NT2/D1 (cell line): Measurements from ENCODE around the gene ACSL1.
A peak's percentile ranks its signal among the peaks of the same experiment; 100 is the strongest.

Source experiments
- DNase-seq: peaks from one replicate; pipeline ENCODE4 v3.0.0-alpha.2; 2011; ENCODE audit warnings: low read depth, low spot score
- H3K27me3 ChIP-seq: 2 replicates; pipeline ENCODE4 v1.6.0; 2011; ENCODE audit warnings: mild to moderate bottlenecking; ENCODE audit not compliant: insufficient read length, insufficient read depth
- H3K36me3 ChIP-seq: 2 replicates; pipeline ENCODE4 v1.6.1; 2011; ENCODE audit warnings: mild to moderate bottlenecking, low read length, mixed read lengths; ENCODE audit not compliant: insufficient read depth, insufficient read length
- H3K4me1 ChIP-seq: 2 replicates; pipeline ENCODE4 v1.5.1; 2011; ENCODE audit not compliant: insufficient read depth, insufficient read length
- H3K4me3 ChIP-seq: 2 replicates; pipeline ENCODE4 v1.5.1; 2011; ENCODE audit warnings: low read depth; ENCODE audit not compliant: insufficient read length
- H3K9ac ChIP-seq: 2 replicates; pipeline ENCODE4 v1.6.0; 2011; ENCODE audit warnings: low read depth; ENCODE audit not compliant: insufficient read length
- H3K9me3 ChIP-seq: 2 replicates; pipeline ENCODE4 v1.5.1; 2011; ENCODE audit warnings: mild to moderate bottlenecking, low read length; ENCODE audit not compliant: insufficient read depth
- SUZ12 ChIP-seq: IDR thresholded peaks from 2 replicates; pipeline ENCODE4 v1.6.1; 2011; ENCODE audit not compliant: insufficient read length, insufficient read depth; ENCODE audit errors: extremely low read depth
- YY1 ChIP-seq: IDR thresholded peaks from 2 replicates; pipeline ENCODE4 v1.6.1; 2011; ENCODE audit not compliant: insufficient read length, insufficient read depth
- ZNF274 ChIP-seq: IDR thresholded peaks from 2 replicates; pipeline ENCODE4 v1.6.1; 2011; ENCODE audit warnings: mild to moderate bottlenecking, low read depth, low read length

Gene ACSL1

DNA sequence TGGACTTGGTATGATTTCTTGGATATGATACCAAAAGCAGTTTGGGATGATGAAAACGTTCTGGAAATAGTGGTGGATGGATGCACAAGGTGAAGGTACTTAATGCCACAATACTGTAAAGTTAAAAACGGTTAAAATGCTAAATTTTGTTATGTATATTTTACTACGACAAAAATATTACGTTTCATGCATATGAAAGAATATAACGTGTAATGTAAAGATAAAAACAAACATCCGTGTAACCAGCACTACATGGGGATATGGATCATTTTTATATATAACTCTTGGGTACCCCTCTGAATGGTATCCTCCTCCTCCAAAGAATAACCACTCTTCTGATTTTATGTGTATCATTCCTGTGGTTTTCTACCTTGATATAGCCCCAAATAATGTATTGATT, 91.0 kb downstream of the ACSL1 start:
- peaks cover 3% of the 10 kb centered on the region for H3K4me1 ChIP-seq
- H3K36me3 ChIP-seq: peaks cover 10% of the 10 kb centered on the region
- no peaks in the 10 kb centered on the region for H3K9me3 ChIP-seq
- H3K27me3 ChIP-seq: no peaks in the 10 kb centered on the region
- H3K9ac ChIP-seq: no peak overlapping the region
- peak overlapping the region; percentile 24 for H3K4me3 ChIP-seq
- no peak for DNase-seq
- no peak for TF ChIP-seq ZNF274

DNA sequence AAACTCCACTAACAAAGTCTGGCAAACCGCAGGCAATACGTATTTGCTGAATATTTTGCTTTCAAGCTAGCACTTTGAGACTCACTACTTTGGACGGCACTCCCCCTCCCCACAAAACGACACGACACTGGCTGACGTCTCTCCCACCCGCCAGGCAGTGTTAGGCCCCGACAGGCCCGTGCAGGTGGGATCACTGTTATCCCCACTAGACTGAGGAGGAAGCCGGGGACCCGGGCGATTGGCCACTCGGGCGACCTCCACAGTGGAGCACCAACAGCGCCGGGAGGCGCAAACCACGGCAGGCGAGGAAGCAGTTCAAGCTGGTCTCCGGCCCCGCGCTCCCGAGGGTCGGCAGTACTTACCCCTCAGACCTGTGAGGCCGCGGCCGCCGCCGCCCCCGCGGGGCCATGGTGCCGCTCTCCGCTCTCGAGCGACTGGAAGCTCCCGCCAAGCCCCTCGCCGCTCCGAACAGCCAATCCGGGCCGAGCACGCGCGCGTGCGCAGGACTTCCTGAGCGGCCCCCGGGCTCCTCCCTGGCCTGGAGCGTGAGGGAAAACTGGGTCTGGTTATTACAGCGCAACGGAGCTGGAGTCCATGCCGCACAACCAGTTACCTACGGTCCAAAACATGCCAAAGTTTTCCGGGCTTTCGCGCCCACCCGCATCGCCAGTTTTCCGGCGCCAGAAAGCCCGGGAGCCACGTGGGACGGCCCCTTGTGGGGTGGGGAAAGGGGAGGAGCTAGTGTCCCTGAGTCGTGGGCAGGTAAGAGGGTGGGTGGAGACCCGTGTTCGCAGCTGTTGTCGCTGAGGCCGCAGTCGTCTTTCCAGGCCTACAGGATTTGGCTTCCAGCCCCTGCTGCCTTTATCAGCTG, 91.9 kb downstream of the ACSL1 start, which contains the start of gene CENPU:
Gene CENPU, minus strand, starts transcription at position 443 of the 871 bp plus-strand sequence. Its CDS starts 34 bp downstream, at position 409.
- peak; percentile 93 for DNase-seq
- H3K9me3 ChIP-seq: no peaks in the 10 kb centered on the region
- TF ChIP-seq YY1 (peak; percentile 17), SUZ12 (no peak)
- H3K27me3 ChIP-seq: no peaks in the 10 kb centered on the region
- H3K36me3 ChIP-seq: peaks cover 12% of the 10 kb centered on the region
- H3K4me1 ChIP-seq: peaks cover 3% of the 10 kb centered on the region
- H3K9ac ChIP-seq: peak within 1 kb of the TSS; percentile 87
- H3K4me3 ChIP-seq: peak within 1 kb of the TSS; percentile 84

DNA sequence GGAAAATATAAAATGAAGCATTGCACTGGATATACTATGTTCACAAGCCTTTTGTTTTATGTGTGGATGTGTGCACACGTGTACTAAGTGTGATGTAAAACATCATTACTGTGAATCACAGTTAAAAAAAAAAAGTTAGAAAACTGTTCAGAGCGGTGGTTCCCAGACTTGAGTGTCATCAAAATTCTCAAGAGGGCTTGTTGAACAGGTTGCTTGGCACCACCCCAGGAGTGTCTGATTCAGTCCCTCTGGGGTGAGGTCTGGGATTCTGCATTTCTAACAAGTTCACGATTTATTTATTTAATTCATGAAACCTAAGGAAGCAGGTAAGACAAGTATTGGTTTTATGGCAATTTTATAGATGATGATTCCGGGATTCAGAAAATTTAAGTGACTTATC, 93.6 kb downstream of the ACSL1 start:
- no peak for DNase-seq
- no peak overlapping the region for H3K9ac ChIP-seq
- H3K9me3 ChIP-seq: no peaks in the 10 kb centered on the region
- H3K36me3 ChIP-seq: peaks cover 28% of the 10 kb centered on the region
- no peaks in the 10 kb centered on the region for H3K27me3 ChIP-seq
- H3K4me1 ChIP-seq: peaks cover 3% of the 10 kb centered on the region
- TF ChIP-seq YY1 (no peak), SUZ12 (no peak), ZNF274 (no peak)
- no peak overlapping the region for H3K4me3 ChIP-seq

DNA sequence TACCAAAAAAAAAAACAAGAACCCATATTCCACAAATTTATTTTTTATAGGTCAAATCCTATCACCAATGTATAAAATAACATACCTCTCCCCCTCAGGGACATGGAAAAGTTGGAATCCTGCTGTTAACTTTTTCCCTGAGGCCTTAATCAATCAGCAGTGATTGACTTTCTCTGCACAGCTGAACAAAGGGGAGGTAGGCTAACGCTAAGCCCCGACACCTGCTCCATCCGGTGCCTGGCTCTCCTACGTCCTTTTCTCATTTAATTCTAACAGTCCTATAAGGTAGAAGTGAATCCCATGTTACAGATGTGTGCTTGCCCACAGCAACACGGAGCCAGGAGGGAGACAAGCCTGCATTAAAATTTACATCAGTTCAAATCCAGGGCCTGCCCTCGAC, 94.7 kb downstream of the ACSL1 start:
- H3K9me3 ChIP-seq: no peaks in the 10 kb centered on the region
- H3K36me3 ChIP-seq: peaks cover 34% of the 10 kb centered on the region
- no peak overlapping the region for H3K9ac ChIP-seq
- no peak for TF ChIP-seq SUZ12
- no peak for TF ChIP-seq YY1
- TF ChIP-seq ZNF274: no peak
- no peaks in the 10 kb centered on the region for H3K27me3 ChIP-seq
- peaks cover 3% of the 10 kb centered on the region for H3K4me1 ChIP-seq
- no peak overlapping the region for H3K4me3 ChIP-seq
- no peak for DNase-seq

DNA sequence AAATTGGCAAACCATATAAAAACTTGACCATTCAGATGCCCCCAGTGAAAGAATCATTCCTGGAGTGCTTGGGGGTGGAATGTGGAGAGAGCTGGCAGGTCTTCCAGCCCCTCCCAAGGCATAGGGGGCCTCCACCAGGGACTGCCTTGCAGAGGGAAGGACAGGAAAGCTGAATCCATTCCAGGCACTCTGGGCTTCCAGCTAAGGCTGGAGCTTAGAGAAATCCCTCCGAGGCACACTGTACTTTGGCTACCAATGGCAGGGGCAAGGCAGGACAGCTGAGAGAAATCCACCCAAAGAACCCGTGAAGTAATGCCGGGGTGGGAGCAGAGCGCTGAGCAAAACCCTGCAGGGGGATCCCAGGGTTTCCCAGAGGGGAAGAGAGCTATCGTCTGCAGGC, 95.8 kb downstream of the ACSL1 start:
- peaks cover 38% of the 10 kb centered on the region for H3K36me3 ChIP-seq
- no peak for DNase-seq
- peaks cover 3% of the 10 kb centered on the region for H3K4me1 ChIP-seq
- H3K9me3 ChIP-seq: no peaks in the 10 kb centered on the region
- no peak for TF ChIP-seq SUZ12
- H3K4me3 ChIP-seq: no peak overlapping the region
- no peaks in the 10 kb centered on the region for H3K27me3 ChIP-seq
- H3K9ac ChIP-seq: no peak overlapping the region

DNA sequence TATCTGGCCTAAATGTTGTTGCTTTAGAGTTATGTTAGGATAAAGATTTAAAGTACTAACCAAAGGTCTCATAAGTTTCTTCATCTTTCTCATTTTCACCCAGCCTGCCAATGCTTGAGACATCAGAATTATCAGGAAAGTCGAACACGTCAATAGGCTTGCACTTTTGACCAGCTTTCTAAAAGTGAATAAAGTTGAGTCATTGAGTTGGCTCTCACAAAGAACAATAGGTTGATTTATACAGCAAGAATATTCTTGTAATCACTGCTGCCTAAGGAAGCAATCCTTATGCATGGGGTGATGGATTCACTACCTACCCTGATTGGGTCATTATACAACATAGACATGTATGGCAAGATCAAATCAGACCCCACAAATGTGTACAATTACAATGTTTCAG, 96.9 kb downstream of the ACSL1 start:
- Histone ChIP-seq H3K27me3 (no peaks in the 10 kb centered on the region), H3K9ac (no peak overlapping the region), H3K4me1 (peaks cover 3% of the 10 kb centered on the region), H3K9me3 (no peaks in the 10 kb centered on the region), H3K36me3 (peaks cover 40% of the 10 kb centered on the region), H3K4me3 (no peak overlapping the region)
- no peak for DNase-seq
- TF ChIP-seq YY1 (no peak), SUZ12 (no peak), ZNF274 (no peak)

DNA sequence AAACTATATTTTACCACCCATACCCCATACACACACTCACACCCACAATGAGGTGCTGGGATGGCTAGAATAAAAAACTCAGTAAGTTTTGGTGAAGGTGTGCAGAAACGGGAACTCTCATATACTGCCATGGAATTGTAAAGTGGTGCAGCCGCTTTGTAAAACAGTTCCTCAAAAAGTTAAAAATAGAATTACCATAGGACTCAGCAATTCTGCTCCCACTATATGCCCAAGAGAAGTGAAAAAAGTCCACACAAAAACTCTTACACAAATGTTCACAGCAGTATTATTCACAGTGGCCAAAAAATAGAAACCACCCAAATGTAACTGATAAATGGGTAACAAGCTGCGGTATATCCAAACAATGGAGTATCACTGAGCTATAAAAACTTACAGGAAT, 98.3 kb downstream of the ACSL1 start:
- TF ChIP-seq YY1 (no peak), ZNF274 (no peak), SUZ12 (no peak)
- Histone ChIP-seq H3K4me3 (no peak overlapping the region), H3K36me3 (peaks cover 48% of the 10 kb centered on the region), H3K4me1 (peaks cover 3% of the 10 kb centered on the region), H3K9me3 (no peaks in the 10 kb centered on the region), H3K27me3 (no peaks in the 10 kb centered on the region), H3K9ac (no peak overlapping the region)
- no peak for DNase-seq
